GM10266 (cell line): ENCODE results near the gene NLRP9.

Experiments used
- DNase-seq: peaks from one replicate; pipeline ENCODE4 v3.0.0; 2012; ENCODE audit errors: extremely low spot score
- TF ChIP-seq, protein P1 (sequence below): IDR thresholded peaks from 2 replicates; pipeline ENCODE4 v1.5.1; 2012; ENCODE audit warnings: mild to moderate bottlenecking, low read depth; ENCODE audit not compliant: control insufficient read depth, insufficient read depth; ENCODE audit errors: missing control alignments

The NLRP9 gene

GRCh38 chr19:55700813-55701212 lies 37.4 kb downstream of the NLRP9 start:
- TF ChIP-seq, protein P1, sequence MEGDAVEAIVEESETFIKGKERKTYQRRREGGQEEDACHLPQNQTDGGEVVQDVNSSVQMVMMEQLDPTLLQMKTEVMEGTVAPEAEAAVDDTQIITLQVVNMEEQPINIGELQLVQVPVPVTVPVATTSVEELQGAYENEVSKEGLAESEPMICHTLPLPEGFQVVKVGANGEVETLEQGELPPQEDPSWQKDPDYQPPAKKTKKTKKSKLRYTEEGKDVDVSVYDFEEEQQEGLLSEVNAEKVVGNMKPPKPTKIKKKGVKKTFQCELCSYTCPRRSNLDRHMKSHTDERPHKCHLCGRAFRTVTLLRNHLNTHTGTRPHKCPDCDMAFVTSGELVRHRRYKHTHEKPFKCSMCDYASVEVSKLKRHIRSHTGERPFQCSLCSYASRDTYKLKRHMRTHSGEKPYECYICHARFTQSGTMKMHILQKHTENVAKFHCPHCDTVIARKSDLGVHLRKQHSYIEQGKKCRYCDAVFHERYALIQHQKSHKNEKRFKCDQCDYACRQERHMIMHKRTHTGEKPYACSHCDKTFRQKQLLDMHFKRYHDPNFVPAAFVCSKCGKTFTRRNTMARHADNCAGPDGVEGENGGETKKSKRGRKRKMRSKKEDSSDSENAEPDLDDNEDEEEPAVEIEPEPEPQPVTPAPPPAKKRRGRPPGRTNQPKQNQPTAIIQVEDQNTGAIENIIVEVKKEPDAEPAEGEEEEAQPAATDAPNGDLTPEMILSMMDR = no peak
- DNase-seq = no peak

- DNase-seq = no peak
- TF ChIP-seq, protein P1 = no peak
These were observed 39.0 kb downstream of the NLRP9 start for GRCh38 chr19:55699221-55699620.

GRCh38 chr19:55698256-55698655 lies 39.9 kb downstream of the NLRP9 start:
- TF ChIP-seq, protein P1 = no peak
- DNase-seq = no peak

DNA sequence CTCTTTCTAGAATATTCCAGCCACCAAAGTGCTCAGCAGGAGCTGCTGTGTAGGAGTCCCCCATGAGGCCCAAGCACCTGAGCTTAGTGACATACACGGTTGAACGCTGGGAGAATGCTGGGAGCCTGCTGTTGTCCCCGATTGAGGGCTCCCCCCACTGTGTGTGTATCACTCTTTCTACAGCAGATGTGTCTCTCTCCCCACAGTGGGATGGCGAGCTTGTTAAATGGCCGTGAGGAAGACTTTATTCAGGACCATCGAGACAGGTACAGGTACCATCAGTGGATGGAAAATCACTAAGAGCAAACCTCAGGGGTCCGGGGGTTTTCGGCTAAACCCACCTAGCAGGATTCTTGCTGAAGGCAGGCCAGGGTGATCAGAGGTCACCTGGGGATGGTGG lies 40.5 kb downstream of the NLRP9 start:
- TF ChIP-seq, protein P1 = no peak
- DNase-seq = no peak

GRCh38 chr19:55697069-55697440 lies 41.1 kb downstream of the NLRP9 start:
- no peak for DNase-seq
- TF ChIP-seq, protein P1 = no peak

GRCh38 chr19:55696301-55697068 lies 41.7 kb downstream of the NLRP9 start:
- no peak for DNase-seq
- TF ChIP-seq, protein P1 = no peak

GRCh38 chr19:55695511-55696290 lies 42.5 kb downstream of the NLRP9 start:
- no peak for DNase-seq
- TF ChIP-seq, protein P1 = no peak
